ENCODE results near the gene INF2.

INF2 gene

GRCh38 chr14:104741108-104741802 is 51.8 kb downstream of the INF2 start:
- no peak for TF ChIP-seq CTCF (IDR thresholded peaks at IDR 0.05; ENCODE audit: low read depth, low read length, missing control alignments)
- no peak overlapping the region for H3K4me3 ChIP-seq (ENCODE audit: low read depth, low read length)
- in situ Hi-C loops (cut with HindIII; ENCODE audit: low pct_ligation_motif_present, low sequenced_read_pairs), result no loop called here
- no peaks in the 10 kb centered on the region for H3K36me3 ChIP-seq (replicated peaks)
- no peak for DNase-seq
- no peak overlapping the region for H3K27ac ChIP-seq
- H3K27me3 ChIP-seq (replicated peaks), result no peaks in the 10 kb centered on the region

GRCh38 chr14:104741803-104742251 is 52.4 kb downstream of the INF2 start:
- Histone ChIP-seq H3K27ac (no peak overlapping the region), H3K4me3 (ENCODE audit: low read depth, low read length) (no peak overlapping the region), H3K36me3 (replicated peaks) (no peaks in the 10 kb centered on the region), H3K27me3 (replicated peaks) (no peaks in the 10 kb centered on the region)
- no peak for TF ChIP-seq CTCF (IDR thresholded peaks at IDR 0.05; ENCODE audit: low read depth, low read length, missing control alignments)
- DNase-seq, result no peak
- in situ Hi-C loops (cut with HindIII; ENCODE audit: low pct_ligation_motif_present, low sequenced_read_pairs), result no loop called here

- no peaks in the 10 kb centered on the region for H3K27me3 ChIP-seq (replicated peaks)
- H3K27ac ChIP-seq, result no peak overlapping the region
- DNase-seq, result no peak
- H3K4me3 ChIP-seq (ENCODE audit: low read depth, low read length), result no peak overlapping the region
- in situ Hi-C loops (cut with HindIII; ENCODE audit: low pct_ligation_motif_present, low sequenced_read_pairs), result no loop called here
- TF ChIP-seq CTCF (IDR thresholded peaks at IDR 0.05; ENCODE audit: low read depth, low read length, missing control alignments), result no peak
- H3K36me3 ChIP-seq (replicated peaks), result no peaks in the 10 kb centered on the region
Observed at GRCh38 chr14:104742586-104743455, 53.4 kb downstream of the INF2 start.

- no peak for TF ChIP-seq CTCF (IDR thresholded peaks at IDR 0.05; ENCODE audit: low read depth, low read length, missing control alignments)
- Histone ChIP-seq H3K4me3 (ENCODE audit: low read depth, low read length) (no peak overlapping the region), H3K27me3 (replicated peaks) (no peaks in the 10 kb centered on the region), H3K27ac (no peak overlapping the region), H3K36me3 (replicated peaks) (no peaks in the 10 kb centered on the region)
- in situ Hi-C loops (cut with HindIII; ENCODE audit: low pct_ligation_motif_present, low sequenced_read_pairs), result no loop called here
- DNase-seq, result no peak
Observed at GRCh38 chr14:104743461-104744380, 54.3 kb downstream of the INF2 start.

GRCh38 chr14:104744484-104744883 is 55.1 kb downstream of the INF2 start:
- no peak for TF ChIP-seq CTCF (IDR thresholded peaks at IDR 0.05; ENCODE audit: low read depth, low read length, missing control alignments)
- no peak overlapping the region for H3K27ac ChIP-seq
- DNase-seq, result no peak
- no peak overlapping the region for H3K4me3 ChIP-seq (ENCODE audit: low read depth, low read length)
- in situ Hi-C loops (cut with HindIII; ENCODE audit: low pct_ligation_motif_present, low sequenced_read_pairs), result no loop called here
- no peaks in the 10 kb centered on the region for H3K27me3 ChIP-seq (replicated peaks)
- no peaks in the 10 kb centered on the region for H3K36me3 ChIP-seq (replicated peaks)
